Liver (tissue), 9 donors: ENCODE results near the gene DLGAP4. TPM values are rescaled to one million over a fixed set of nuclear protein-coding genes. Genes with fewer than 3 reads are reported as not detected.

Experiments used
- DNase-seq: peaks from one replicate; pipeline ENCODE4 v3.0.0-alpha.2; 2017; ENCODE audit warnings: low spot score
- H3K27ac ChIP-seq, 2 donors: one replicate each; pipeline ENCODE4 v1.7.0; 2013; ENCODE audit warnings: inconsistent platforms in 2 of 2, low read length in 2 of 2, control low read depth in 1 of 2, low read depth in 1 of 2, mild to moderate bottlenecking in 1 of 2
- H3K27me3 ChIP-seq, 4 donors: one replicate each; pipeline versions ENCODE4 v1.6.1 to v1.7.0; 2013; ENCODE audit warnings: low read length in 3 of 4, inconsistent platforms in 1 of 4, mild to moderate bottlenecking in 1 of 4, moderate library complexity in 1 of 4; ENCODE audit not compliant: control insufficient read depth in 4 of 4, insufficient read depth in 4 of 4
- H3K36me3 ChIP-seq, 4 donors: one replicate each; pipeline versions ENCODE4 v1.6.1 to v1.7.0; 2013; ENCODE audit warnings: low read length in 3 of 4, mild to moderate bottlenecking in 3 of 4, low read depth in 1 of 4, moderate library complexity in 1 of 4; ENCODE audit not compliant: control insufficient read depth in 4 of 4, insufficient read depth in 3 of 4
- H3K4me1 ChIP-seq, 4 donors: one replicate each; pipeline versions ENCODE4 v1.6.1 to v1.7.0; 2013; ENCODE audit warnings: low read length in 3 of 4, mild to moderate bottlenecking in 3 of 4, moderate library complexity in 1 of 4; ENCODE audit not compliant: control insufficient read depth in 4 of 4, insufficient read depth in 4 of 4
- H3K4me3 ChIP-seq, 3 donors: one replicate each; pipeline versions ENCODE4 v1.6.1 to v1.7.0; 2013; ENCODE audit warnings: low read length in 3 of 3, control low read depth in 1 of 3, low read depth in 1 of 3, mild to moderate bottlenecking in 1 of 3
- H3K9ac ChIP-seq, 2 donors: one replicate each; pipeline ENCODE4 v1.7.0; 2013; ENCODE audit warnings: low read length in 2 of 2, mild to moderate bottlenecking in 2 of 2, moderate library complexity in 2 of 2, control low read depth in 1 of 2, low read depth in 1 of 2
- H3K9me3 ChIP-seq, 4 donors: one replicate each; pipeline versions ENCODE4 v1.6.1 to v1.7.0; 2013; ENCODE audit warnings: low read length in 3 of 4; ENCODE audit not compliant: control insufficient read depth in 4 of 4
- CTCF ChIP-seq: fragments of 150-350 bp; IDR thresholded peaks from 2 replicates; pipeline ENCODE4 v1.5.1; 2017; ENCODE audit warnings: improper control_type of control experiment, low read depth, low read length; ENCODE audit not compliant: missing input control
- EGR1 ChIP-seq, 2 donors: IDR thresholded peaks; 2 replicates each; pipeline ENCODE4 v1.6.1; 2016 to 2018; ENCODE audit warnings: antibody characterized with exemption in 2 of 2, low read depth in 2 of 2
- FOXA1 ChIP-seq: IDR thresholded peaks from 2 replicates; pipeline ENCODE4 v1.6.1; 2016; ENCODE audit warnings: antibody characterized with exemption
- GABPA ChIP-seq, 2 donors: IDR thresholded peaks in 1 of 2; conservative IDR thresholded peaks in 1 of 2; 2 replicates each; pipeline ENCODE4 v1.6.1; 2016; ENCODE audit warnings: antibody characterized with exemption in 2 of 2, mild to moderate bottlenecking in 1 of 2, moderate library complexity in 1 of 2
- HNF4A ChIP-seq, 2 donors: conservative IDR thresholded peaks; 2 replicates each; pipeline ENCODE4 v1.6.1; 2016; ENCODE audit warnings: antibody characterized with exemption in 2 of 2, mild to moderate bottlenecking in 2 of 2
- HNF4G ChIP-seq: IDR thresholded peaks from 2 replicates; pipeline ENCODE4 v1.6.1; 2016; ENCODE audit warnings: antibody characterized with exemption
- JUND ChIP-seq, 2 donors: IDR thresholded peaks; 2 replicates each; pipeline ENCODE4 v1.6.1; 2016; ENCODE audit warnings: antibody characterized with exemption in 2 of 2
- MAX ChIP-seq: IDR thresholded peaks from 2 replicates; pipeline ENCODE4 v1.6.1; 2016; ENCODE audit warnings: antibody characterized with exemption
- REST ChIP-seq: IDR thresholded peaks from 2 replicates; pipeline ENCODE4 v1.6.1; 2016; ENCODE audit warnings: antibody characterized with exemption, mild to moderate bottlenecking
- YY1 ChIP-seq: IDR thresholded peaks from 2 replicates; pipeline ENCODE4 v1.6.1; 2016; ENCODE audit warnings: antibody characterized with exemption, mild to moderate bottlenecking
- WGBS: extraction: QIAGEN DNeasy Blood & Tissue Kit; methylation state at CpG from one replicate; pipeline ENCODE4 v1.1.7; 2013; 5-methylcytosine and 5-hydroxymethylcytosine counted together
- polyA plus RNA-seq, 2 donors: library from polyadenylated mRNA; stranded (reverse) in 1 of 2; unstranded in 1 of 2; fragments of 200-250 nt in 1 of 2; fragments of >200 nt in 1 of 2; fragmentation: Nextera tagmentation in 1 of 2; extraction: Ambion mirVana in 1 of 2; gene quantifications; one replicate each; pipeline versions ENCODE4 v1.2.1 to v1.2.3, GENCODE V29; 2013 to 2015
- total RNA-seq, 2 donors: library from RNA; depleted of rRNA; stranded (reverse); fragments of >200 nt; gene quantifications; one replicate each; pipeline ENCODE4 v1.2.3, GENCODE V29; 2014
- TF ChIP-seq, protein P1 (sequence below): IDR thresholded peaks from 2 replicates; pipeline ENCODE4 v1.6.1; 2016; ENCODE audit warnings: antibody characterized with exemption
- donor health status: healthy.
- donor health status: healthy.
- donor health status: healthy.
- donor health status: healthy.
- donor health status: healthy.

The DLGAP4 gene
- total and polyA plus RNA-seq, 4 donors, result 2.9 to 18.7 (median 11.2) TPM

DNA sequence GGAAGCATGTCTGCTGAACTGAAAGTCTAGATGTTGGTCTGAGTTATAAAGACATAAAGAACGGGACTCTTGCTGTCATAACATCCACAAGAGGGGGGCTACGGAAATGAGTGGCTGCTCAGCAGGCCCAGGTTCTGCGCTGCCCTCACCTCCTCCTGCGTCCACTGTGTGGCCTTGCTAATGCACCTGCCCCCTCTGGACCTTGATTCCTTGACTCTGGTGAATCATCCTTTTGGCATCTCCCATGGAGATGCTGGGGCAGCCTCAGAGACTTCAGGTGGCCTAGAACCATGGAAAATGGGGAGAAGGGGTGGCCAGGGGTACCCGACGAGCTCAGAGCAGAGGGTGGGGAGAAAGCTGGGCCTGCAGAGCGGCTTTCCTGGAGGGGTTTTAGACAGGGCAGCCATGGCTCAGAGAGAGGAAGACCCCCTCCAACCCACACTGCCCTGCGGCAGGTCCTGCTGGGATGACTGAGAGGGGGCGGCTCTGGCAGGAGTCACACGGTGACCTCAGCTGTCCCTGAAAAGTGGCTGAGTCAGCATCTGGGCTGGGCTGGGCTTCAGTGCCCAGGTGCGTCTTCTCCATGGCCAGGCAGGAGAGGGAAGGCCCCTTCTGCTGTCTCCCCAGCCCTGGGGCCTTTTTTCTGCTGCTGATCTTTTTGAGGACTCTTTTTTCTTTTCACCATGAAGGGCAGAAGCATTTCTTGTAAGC lies 46.9 kb downstream of the DLGAP4 start (continued):
- no peak for TF ChIP-seq REST
- no peak for TF ChIP-seq GABPA (IDR thresholded peaks at IDR 0.05 in 1 of 2, conservative IDR thresholded peaks at IDR 0.05 in 1 of 2)
- no peak for TF ChIP-seq MAX
- TF ChIP-seq EGR1 (IDR thresholded peaks at IDR 0.05; ENCODE audit: low read depth in 2 of 2), result no peak
- TF ChIP-seq, protein P1, sequence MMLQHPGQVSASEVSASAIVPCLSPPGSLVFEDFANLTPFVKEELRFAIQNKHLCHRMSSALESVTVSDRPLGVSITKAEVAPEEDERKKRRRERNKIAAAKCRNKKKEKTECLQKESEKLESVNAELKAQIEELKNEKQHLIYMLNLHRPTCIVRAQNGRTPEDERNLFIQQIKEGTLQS, result no peak

DNA sequence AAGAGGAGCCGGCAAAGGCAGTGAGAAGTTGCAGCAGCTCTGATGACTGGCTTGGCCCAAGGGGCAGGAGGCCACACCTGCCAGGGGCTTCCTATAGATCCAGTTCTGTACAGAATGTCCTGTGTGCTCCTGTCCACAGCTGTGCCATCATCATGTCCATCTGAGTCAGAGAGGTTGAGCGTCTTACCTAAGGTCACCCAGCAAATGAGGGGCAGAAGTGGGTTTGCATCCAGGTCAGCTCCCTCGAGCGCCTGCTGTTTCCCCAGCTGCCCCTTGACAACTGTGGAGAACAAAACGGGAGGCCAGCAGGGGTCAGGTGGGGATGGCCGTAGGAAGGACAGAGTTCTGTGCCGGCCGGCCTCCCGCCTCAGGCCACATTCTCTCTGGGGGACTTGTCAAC lies 47.6 kb downstream of the DLGAP4 start:
- Histone ChIP-seq H3K4me3 (no peak overlapping the region), H3K27ac (no peak overlapping the region), H3K36me3 (no peaks in the 10 kb centered on the region), H3K27me3 (peaks cover 0 to 3% (median 0%) of the 10 kb centered on the region in 4 donors), H3K4me1 (no peaks in the 10 kb centered on the region), H3K9ac (no peak overlapping the region), H3K9me3 (no peaks in the 10 kb centered on the region)
- WGBS, result 70% methylated on average over 9 of the region's 9 CpGs
- no peak for DNase-seq
- no peak for TF ChIP-seq REST
- no peak for TF ChIP-seq MAX

- Histone ChIP-seq H3K27me3 (peaks cover 0 to 5% (median 0%) of the 10 kb centered on the region in 4 donors), H3K9me3 (no peaks in the 10 kb centered on the region), H3K4me3 (no peak overlapping the region), H3K27ac (no peak overlapping the region), H3K9ac (no peak overlapping the region), H3K36me3 (no peaks in the 10 kb centered on the region), H3K4me1 (no peaks in the 10 kb centered on the region)
- 84% methylated on average over 5 of the region's 5 CpGs for WGBS
- no peak for DNase-seq
- TF ChIP-seq HNF4G, result no peak
- TF ChIP-seq EGR1 (IDR thresholded peaks at IDR 0.05; ENCODE audit: low read depth in 2 of 2), result no peak
- no peak for TF ChIP-seq REST
- TF ChIP-seq FOXA1, result no peak
- TF ChIP-seq MAX, result no peak
- no peak for TF ChIP-seq CTCF
- no peak for TF ChIP-seq HNF4A (conservative IDR thresholded peaks at IDR 0.05)
- TF ChIP-seq JUND (IDR thresholded peaks at IDR 0.05), result no peak
- TF ChIP-seq, protein P1, result no peak
- TF ChIP-seq YY1, result no peak
These were observed 49.5 kb downstream of the DLGAP4 start for GRCh38 chr20:36355469-36356171.
